Fibroblast of villous mesenchyme (primary cell): ENCODE results near the gene HMSD. TPM values are rescaled to one million over a fixed set of nuclear protein-coding genes. Genes with fewer than 3 reads are reported as not detected.

Experiments used
- DNase-seq: peaks from one replicate; pipeline ENCODE4 v3.0.0-alpha.2; 2010; ENCODE audit warnings: low read depth
- H3K4me3 ChIP-seq: 2 replicates; pipeline ENCODE4 v1.5.1; 2011; ENCODE audit warnings: low read depth, mild to moderate bottlenecking, low read length
- CTCF ChIP-seq: IDR thresholded peaks from 2 replicates; pipeline ENCODE4 v1.5.1; 2012; ENCODE audit warnings: low read depth, mild to moderate bottlenecking, low read length; ENCODE audit not compliant: insufficient read depth
- total RNA-seq: library from RNA; depleted of rRNA; stranded (reverse); fragments of >200 nt; gene quantifications from 2 replicates; pipeline ENCODE4 v1.2.3, GENCODE V29; 2012

The HMSD gene
- total RNA-seq, 1 donor, result 1.3 TPM

- TF ChIP-seq CTCF, result no peak
- DNase-seq, result no peak
- H3K4me3 ChIP-seq, result no peak overlapping the region
Observed at GRCh38 chr18:64002581-64002980, 53.5 kb downstream of the HMSD start.

- TF ChIP-seq CTCF, result no peak
- H3K4me3 ChIP-seq, result no peak overlapping the region
- DNase-seq, result no peak
Observed at GRCh38 chr18:64009305-64009704, 60.2 kb downstream of the HMSD start.

Other genes starting within 250 kb of the HMSD start
- not detected in 2 replicates for gene SERPINB11, start 246.3 kb upstream of the HMSD start, total RNA-seq
- 6.1 and 13.0 TPM in 2 replicates for gene SERPINB7, start 173.9 kb upstream of the HMSD start, total RNA-seq
- 18.0 and 22.9 TPM in 2 replicates for gene SERPINB2, start 61.6 kb upstream of the HMSD start, total RNA-seq
- not detected in 2 replicates for gene SERPINB10, start 41.3 kb upstream of the HMSD start, total RNA-seq
- gene SERPINB8, start 20.8 kb downstream of the HMSD start, total RNA-seq, result 23.5 and 32.0 TPM in 2 replicates
- not detected in 2 replicates for gene LINC00305, start 199.8 kb downstream of the HMSD start, total RNA-seq